SK-N-MC (cell line): ENCODE data around the gene COG5.

ENCODE experiments used
- EZH2 ChIP-seq: fragments of 200-600 bp; sonication (generic); IDR thresholded peaks from one replicate; pipeline ENCODE4 v1.6.1; 2017; ENCODE audit warnings: antibody characterized with exemption
- FOXP2 ChIP-seq: optimal IDR thresholded peaks from 2 replicates; pipeline ENCODE3; 2011; ENCODE audit warnings: mild to moderate bottlenecking, moderate library complexity; ENCODE audit not compliant: insufficient read depth; ENCODE audit errors: extremely low read length, control extremely low read depth
- POLR2AphosphoS5 ChIP-seq: IDR thresholded peaks from 2 replicates; pipeline ENCODE4 v1.6.1; 2012; ENCODE audit warnings: mild to moderate bottlenecking, low read depth, low read length, borderline replicate concordance

DNA sequence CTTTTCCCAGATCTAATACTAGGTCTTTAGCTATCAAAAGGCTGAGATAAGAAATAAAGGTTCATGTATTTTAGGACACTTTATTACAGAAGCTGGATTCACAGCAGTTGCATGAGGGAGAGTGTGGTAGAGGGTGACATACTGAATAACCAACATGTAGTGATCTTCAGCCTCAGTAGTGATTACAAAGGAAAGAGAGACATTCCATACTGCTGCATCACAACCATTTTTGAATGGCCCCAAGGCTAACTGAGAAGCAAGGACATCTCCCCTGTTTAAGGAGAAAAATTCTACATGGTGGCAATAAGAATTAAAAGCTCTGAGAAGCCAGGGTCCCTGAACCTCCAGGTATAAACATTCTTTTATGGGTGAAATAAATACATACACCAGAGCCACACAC is 35.3 kb downstream of the COG5 start:
- TF ChIP-seq EZH2: no peak
- no peak for TF ChIP-seq POLR2AphosphoS5
- TF ChIP-seq FOXP2: no peak
